Calu3 (cell line): Measurements from ENCODE around the gene ZNF99. TPM values are rescaled to one million over a fixed set of nuclear protein-coding genes. Genes with fewer than 3 reads are reported as not detected.

Experiments used
- total RNA-seq: library from RNA; stranded (reverse); gene quantifications from 2 replicates; pipeline ENCODE4 v1.2.3, GENCODE V29; 2022

Gene ZNF99
- total RNA-seq, 1 experiment from 2014 or later: not detected

Other genes with a start within 250 kb of the ZNF99 start
- gene ZNF492, start 149.8 kb downstream of the ZNF99 start, total RNA-seq: not detected in 2 replicates
- gene ZNF723, start 48.1 kb upstream of the ZNF99 start, total RNA-seq: not detected in 2 replicates
- gene ZNF728, start 219.0 kb upstream of the ZNF99 start, total RNA-seq: not detected in 2 replicates